GM23248 (cell line): Measurements from ENCODE around the gene UBAP2. TPM values are rescaled to one million over a fixed set of nuclear protein-coding genes. Genes with fewer than 3 reads are reported as not detected.

Source experiments
- DNase-seq: peaks from one replicate; pipeline ENCODE4 v3.0.0-alpha.2; 2015
- H2AFZ ChIP-seq: fragments of 200-600 bp; sonication (generic); 2 replicates; pipeline ENCODE4 v1.6.1; 2016; ENCODE audit warnings: antibody characterized with exemption
- H3F3A ChIP-seq: fragments of 200-600 bp; sonication (generic); 2 replicates; pipeline ENCODE4 v1.6.1; 2016; ENCODE audit warnings: mild to moderate bottlenecking, antibody characterized with exemption, mixed run types; ENCODE audit not compliant: insufficient read depth
- H3K27ac ChIP-seq: fragments of 200-600 bp; sonication (generic); 2 replicates; pipeline ENCODE4 v1.5.1; 2016; ENCODE audit warnings: mild to moderate bottlenecking
- H3K27me3 ChIP-seq: fragments of 200-600 bp; sonication (generic); replicated peaks from 2 replicates; pipeline ENCODE4 v1.6.1; 2016; ENCODE audit warnings: mild to moderate bottlenecking; ENCODE audit not compliant: insufficient read depth
- H3K36me3 ChIP-seq: fragments of 200-600 bp; sonication (generic); 2 replicates; pipeline ENCODE4 v1.6.1; 2016; ENCODE audit warnings: low read depth, mild to moderate bottlenecking
- H3K4me1 ChIP-seq: fragments of 200-600 bp; sonication (generic); 2 replicates; pipeline ENCODE4 v1.6.1; 2016; ENCODE audit warnings: mild to moderate bottlenecking; ENCODE audit not compliant: insufficient read depth
- H3K4me2 ChIP-seq: fragments of 200-600 bp; sonication (generic); one replicate; pipeline ENCODE4 v1.6.1; 2016; ENCODE audit warnings: mild to moderate bottlenecking; ENCODE audit not compliant: unreplicated experiment
- H3K4me3 ChIP-seq: fragments of 200-600 bp; sonication (generic); 2 replicates; pipeline ENCODE4 v1.5.1; 2016; ENCODE audit warnings: mild to moderate bottlenecking
- H3K79me2 ChIP-seq: fragments of 200-600 bp; sonication (generic); 2 replicates; pipeline ENCODE4 v1.6.1; 2016; ENCODE audit warnings: mild to moderate bottlenecking; ENCODE audit not compliant: insufficient read depth
- H3K9ac ChIP-seq: fragments of 200-600 bp; sonication (generic); 2 replicates; pipeline ENCODE4 v1.6.1; 2016; ENCODE audit warnings: mild to moderate bottlenecking
- H3K9me2 ChIP-seq: fragments of 200-600 bp; sonication (generic); 2 replicates; pipeline ENCODE4 v1.6.1; 2016; ENCODE audit warnings: mixed run types, mild to moderate bottlenecking, moderate library complexity; ENCODE audit not compliant: insufficient read depth
- H3K9me3 ChIP-seq: fragments of 200-600 bp; sonication (generic); one replicate; pipeline ENCODE4 v1.6.1; 2017; ENCODE audit warnings: low read depth
- H4K20me1 ChIP-seq: fragments of 200-600 bp; sonication (generic); 2 replicates; pipeline ENCODE4 v1.6.0; 2016; ENCODE audit not compliant: insufficient read depth
- EZH2 ChIP-seq: fragments of 200-600 bp; sonication (generic); IDR thresholded peaks from 2 replicates; pipeline ENCODE4 v1.6.1; 2018; ENCODE audit warnings: antibody characterized with exemption, mild to moderate bottlenecking; ENCODE audit not compliant: insufficient read depth, poor library complexity, severe bottlenecking
- EZH2phosphoT487 ChIP-seq: fragments of 200-600 bp; sonication (generic); IDR thresholded peaks from 2 replicates; pipeline ENCODE4 v1.6.1; 2018; ENCODE audit warnings: antibody characterized with exemption, moderate library complexity, mild to moderate bottlenecking, low read depth; ENCODE audit not compliant: insufficient read depth
- WGBS, 2 experiments: methylation state at CpG; one replicate each; pipeline ENCODE4 v1.1.6; 2015 to 2017; ENCODE audit warnings: low lambda C conversion rate in 2 of 2, low coverage in 1 of 2; ENCODE audit errors: missing lambda C conversion rate in 2 of 2; 5-methylcytosine and 5-hydroxymethylcytosine counted together
- in situ Hi-C: fragments of 300-500 bp; cut with MboI; formaldehyde crosslinking; loops from 2 replicates; pipeline ENCODE4 v1.15.0; 2020
- polyA plus RNA-seq: library from polyadenylated mRNA; unstranded; fragments of >200 nt; fragmentation: Nextera tagmentation; extraction: Ambion mirVana; gene quantifications from 2 replicates; pipeline ENCODE4 v1.2.1, GENCODE V29; 2016
- total RNA-seq: library from RNA; depleted of rRNA; stranded (reverse); fragments of >200 nt; shearing (Covaris generic); gene quantifications from 2 replicates; pipeline ENCODE4 v1.2.3, GENCODE V29; 2014

Gene UBAP2
- total and polyA plus RNA-seq, 2 experiments from 2014 or later: 13.0 to 13.9 TPM

DNA sequence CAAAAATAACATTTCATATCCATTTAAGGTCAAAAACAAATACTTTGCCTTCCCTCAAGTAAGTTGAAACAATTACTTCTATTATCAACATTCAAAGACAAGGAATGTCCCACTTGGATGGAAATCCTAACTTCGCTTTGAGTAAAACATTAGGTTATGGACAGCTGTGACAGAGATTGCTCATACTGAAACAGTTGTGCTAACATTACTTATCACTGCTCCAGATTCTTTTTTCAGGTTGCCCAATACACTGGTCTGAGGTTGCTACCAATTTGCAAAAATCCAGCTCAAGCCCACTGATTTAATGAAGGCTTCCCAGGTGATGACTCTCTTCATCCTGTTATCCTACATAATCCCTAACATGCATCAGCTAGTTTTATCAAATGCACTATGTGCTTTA, 98.3 kb downstream of the UBAP2 start:
- Histone ChIP-seq H3F3A (peaks cover 37% of the 10 kb centered on the region), H3K9ac (no peak overlapping the region), H3K4me1 (peaks cover 27% of the 10 kb centered on the region), H3K27me3 (no peaks in the 10 kb centered on the region), H4K20me1 (peaks cover 12% of the 10 kb centered on the region), H3K27ac (no peak overlapping the region), H3K9me2 (no peaks in the 10 kb centered on the region), H3K9me3 (no peaks in the 10 kb centered on the region), H2AFZ (no peak overlapping the region), H3K4me2 (no peak overlapping the region), H3K36me3 (0 out of 2 replicates have a peak, but pooled peaks cover 15% of the 10 kb centered on the region), H3K4me3 (no peak overlapping the region), H3K79me2 (peaks cover 9% of the 10 kb centered on the region; the same call in 1 of the 2 replicates)
- no peak for TF ChIP-seq EZH2phosphoT487
- no peak for TF ChIP-seq EZH2
- no peak for DNase-seq
- 92 to 100% methylated on average over 1 of the region's 1 CpG for WGBS, 2 experiments
- in situ Hi-C loops: no loop called here

DNA sequence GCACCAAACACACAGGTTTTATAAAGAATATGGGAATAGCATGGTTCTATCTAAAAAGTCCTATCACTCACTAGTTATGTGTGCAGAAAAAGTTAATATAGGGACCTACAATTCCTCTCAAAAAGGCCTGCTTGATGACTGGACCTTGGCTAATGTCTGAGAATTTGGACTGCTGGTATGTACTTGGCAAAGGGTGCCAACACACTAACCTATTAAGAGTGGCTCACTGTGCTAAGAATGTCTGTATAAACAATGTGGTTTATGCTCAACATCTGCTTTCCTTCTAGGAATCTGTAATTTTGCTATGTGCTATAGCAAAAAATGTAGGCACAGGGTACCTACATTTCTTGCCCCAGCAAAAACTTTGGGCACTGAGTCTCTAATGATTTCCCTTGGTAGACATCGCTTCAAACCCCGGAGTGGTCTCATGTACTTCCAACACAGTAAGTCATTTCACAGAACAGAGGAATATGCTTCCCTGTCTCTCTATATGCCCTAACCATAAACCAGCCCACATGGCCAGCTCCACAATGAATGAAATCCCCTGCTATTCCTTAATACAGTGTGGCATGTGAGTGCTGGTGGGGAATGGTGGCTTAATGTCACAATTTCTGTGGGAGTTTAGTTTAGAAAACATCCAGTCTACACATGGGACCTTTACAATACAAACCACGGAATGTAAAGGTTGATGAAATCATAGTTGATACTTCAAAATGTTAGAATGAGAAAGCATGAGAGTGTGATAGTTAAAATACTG, 101.7 kb downstream of the UBAP2 start:
- peak overlapping the region; percentile 4; the same call in 1 of the 2 replicates for H3K9ac ChIP-seq
- H3K4me3 ChIP-seq: peak overlapping the region; percentile 21; the same call in 1 of the 2 replicates
- no peaks in the 10 kb centered on the region for H3K9me2 ChIP-seq
- peaks cover 12% of the 10 kb centered on the region for H4K20me1 ChIP-seq
- no peak overlapping the region for H2AFZ ChIP-seq
- H3K79me2 ChIP-seq: 0 out of 2 replicates have a peak, but pooled peaks cover 10% of the 10 kb centered on the region
- DNase-seq: peak; percentile 97
- peaks cover 14% of the 10 kb centered on the region; the same call in 1 of the 2 replicates for H3K36me3 ChIP-seq
- 75 to 79% methylated on average over 3 of the region's 3 CpGs for WGBS, 2 experiments
- in situ Hi-C loops: no loop called here
- TF ChIP-seq EZH2phosphoT487 (peak; percentile 95), EZH2 (no peak)
- peak overlapping the region; percentile 70 for H3K4me2 ChIP-seq
- no peaks in the 10 kb centered on the region for H3K9me3 ChIP-seq
- peaks cover 38% of the 10 kb centered on the region for H3F3A ChIP-seq
- peaks cover 35% of the 10 kb centered on the region for H3K4me1 ChIP-seq
- H3K27me3 ChIP-seq: no peaks in the 10 kb centered on the region
- H3K27ac ChIP-seq: peak overlapping the region; percentile 72

DNA sequence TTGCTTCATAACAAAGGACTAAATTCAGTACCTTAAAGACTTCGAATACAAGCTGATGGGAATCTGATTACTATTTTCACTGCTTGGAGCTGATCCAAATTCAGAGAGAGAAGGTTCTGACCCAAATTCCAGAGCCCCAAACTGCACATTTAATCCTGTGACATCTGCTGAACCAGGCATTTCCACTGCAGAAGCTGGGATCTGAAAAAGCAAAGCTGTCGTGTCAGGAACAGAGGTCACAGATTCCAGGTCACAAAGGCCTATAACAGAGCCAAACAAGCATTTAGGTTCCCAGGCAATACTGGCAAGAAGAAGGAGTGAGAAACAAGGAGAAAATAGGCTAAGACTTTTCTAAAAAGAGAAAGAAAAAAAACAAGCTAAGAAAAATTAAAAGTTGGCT, 105.3 kb downstream of the UBAP2 start:
- TF ChIP-seq EZH2 (no peak), EZH2phosphoT487 (no peak)
- H3K4me1 ChIP-seq: peaks cover 32% of the 10 kb centered on the region
- H3K9me3 ChIP-seq: no peaks in the 10 kb centered on the region
- H3K79me2 ChIP-seq: 0 out of 2 replicates have a peak, but pooled peaks cover 9% of the 10 kb centered on the region
- no peak overlapping the region for H3K9ac ChIP-seq
- 94 to 98% methylated on average over 2 of the region's 2 CpGs for WGBS, 2 experiments
- no peak for DNase-seq
- peaks cover 23% of the 10 kb centered on the region for H3K36me3 ChIP-seq
- H3K27me3 ChIP-seq: no peaks in the 10 kb centered on the region
- no peak overlapping the region for H3K27ac ChIP-seq
- H3K9me2 ChIP-seq: no peaks in the 10 kb centered on the region
- no peak overlapping the region for H3K4me3 ChIP-seq
- H4K20me1 ChIP-seq: peaks cover 12% of the 10 kb centered on the region
- H2AFZ ChIP-seq: no peak overlapping the region
- no peak overlapping the region for H3K4me2 ChIP-seq
- in situ Hi-C loops: no loop called here
- peaks cover 29% of the 10 kb centered on the region for H3F3A ChIP-seq

DNA sequence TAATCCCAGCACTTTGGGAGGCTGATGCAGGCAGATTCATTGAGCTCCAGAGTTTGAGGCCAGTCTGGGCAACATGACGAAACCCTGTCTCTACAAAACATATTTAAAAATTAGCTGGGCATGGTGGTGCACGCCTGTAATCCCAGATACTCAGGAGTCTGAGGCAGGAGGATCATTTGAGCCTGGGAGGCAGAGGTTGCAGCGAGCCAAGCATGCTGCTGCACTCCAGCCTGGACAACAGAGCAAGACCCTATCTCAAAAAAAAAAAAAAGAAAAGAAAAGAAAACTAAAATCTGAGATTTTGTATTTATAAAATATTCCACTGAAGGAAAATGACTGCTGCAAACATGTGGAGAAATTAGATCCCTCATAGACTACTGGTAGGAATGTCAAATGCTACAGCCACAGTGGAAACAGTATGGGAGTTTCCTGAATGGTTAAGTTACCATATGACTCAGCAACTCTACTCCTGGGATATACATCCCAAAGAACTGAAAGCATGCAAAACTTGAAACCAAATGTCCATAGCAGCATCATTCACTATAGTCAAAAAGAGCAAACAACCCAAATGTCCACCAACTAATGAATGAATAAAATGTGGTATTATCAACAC, 106.1 kb downstream of the UBAP2 start:
- peaks cover 12% of the 10 kb centered on the region for H4K20me1 ChIP-seq
- no peaks in the 10 kb centered on the region for H3K27me3 ChIP-seq
- H3K9me3 ChIP-seq: no peaks in the 10 kb centered on the region
- H3K9me2 ChIP-seq: no peaks in the 10 kb centered on the region
- no peak overlapping the region for H2AFZ ChIP-seq
- in situ Hi-C loops: no loop called here
- whole genome bisulfite sequencing, 2 experiments: 100% methylated on average over 3 of the region's 3 CpGs
- H3K9ac ChIP-seq: no peak overlapping the region
- peaks cover 21% of the 10 kb centered on the region for H3F3A ChIP-seq
- TF ChIP-seq EZH2 (no peak), EZH2phosphoT487 (no peak)
- H3K79me2 ChIP-seq: 0 out of 2 replicates have a peak, but pooled peaks cover 9% of the 10 kb centered on the region
- H3K4me1 ChIP-seq: peaks cover 24% of the 10 kb centered on the region
- H3K27ac ChIP-seq: no peak overlapping the region
- H3K4me3 ChIP-seq: no peak overlapping the region
- H3K36me3 ChIP-seq: peaks cover 29% of the 10 kb centered on the region
- peak; percentile 74 for DNase-seq
- H3K4me2 ChIP-seq: no peak overlapping the region
